Neural cell (in vitro differentiated cells): ENCODE results near the gene TMEM253. TPM values are rescaled to one million over a fixed set of nuclear protein-coding genes. Genes with fewer than 3 reads are reported as not detected.

ENCODE experiments used
- H2AFZ ChIP-seq: fragments of 200-600, 300-800 bp; sonication (generic), shearing (Covaris generic); 2 replicates; pipeline ENCODE4 v1.6.0; 2014; ENCODE audit warnings: low read depth, mild to moderate bottlenecking, antibody characterized with exemption, low read length, moderate library complexity
- H3F3A ChIP-seq: fragments of 200-600 bp; shearing (Covaris generic); 2 replicates; pipeline ENCODE4 v1.6.1; 2016; ENCODE audit warnings: mild to moderate bottlenecking, moderate library complexity, mixed read lengths, antibody characterized with exemption, low read length; ENCODE audit not compliant: insufficient read depth, poor library complexity, severe bottlenecking
- H3K27ac ChIP-seq: fragments of 200-600, 300-800 bp; sonication (generic), shearing (Covaris generic); 2 replicates; pipeline ENCODE4 v1.5.1; 2014; ENCODE audit warnings: mild to moderate bottlenecking, low read length, moderate library complexity
- H3K27me3 ChIP-seq: fragments of 300-800, 200-600 bp; sonication (generic), shearing (Covaris generic); 2 replicates; pipeline ENCODE4 v1.6.0; 2014; ENCODE audit warnings: mild to moderate bottlenecking, low read depth, low read length, moderate library complexity; ENCODE audit not compliant: insufficient read depth
- H3K36me3 ChIP-seq: fragments of 300-800, 200-600 bp; sonication (generic), shearing (Covaris generic); 2 replicates; pipeline ENCODE4 v1.5.1; 2014; ENCODE audit warnings: mild to moderate bottlenecking, antibody characterized with exemption, low read length, moderate library complexity; ENCODE audit not compliant: insufficient read depth
- H3K4me2 ChIP-seq: fragments of 300-800, 200-600 bp; sonication (generic), shearing (Covaris generic); 2 replicates; pipeline ENCODE4 v1.6.0; 2014; ENCODE audit warnings: mild to moderate bottlenecking, low read length
- H3K4me3 ChIP-seq: fragments of 300-800, 200-600 bp; sonication (generic), shearing (Covaris generic); 2 replicates; pipeline ENCODE4 v1.5.1; 2014; ENCODE audit warnings: mild to moderate bottlenecking, low read length, moderate library complexity
- H3K79me2 ChIP-seq: fragments of 200-600 bp; shearing (Covaris generic); replicated peaks from 2 replicates; pipeline ENCODE4 v1.6.0; 2014; ENCODE audit warnings: mild to moderate bottlenecking, low read length, moderate library complexity; ENCODE audit not compliant: insufficient read depth
- H3K9ac ChIP-seq: fragments of 300-800, 200-600 bp; sonication (generic), shearing (Covaris generic); 2 replicates; pipeline ENCODE4 v1.6.1; 2016; ENCODE audit warnings: mild to moderate bottlenecking, low read length, mixed read lengths
- H3K9me2 ChIP-seq: fragments of 200-600 bp; shearing (Covaris generic); 2 replicates; pipeline ENCODE4 v1.6.1; 2016; ENCODE audit warnings: mild to moderate bottlenecking, low read length, mixed read lengths; ENCODE audit not compliant: insufficient read depth
- H3K9me3 ChIP-seq: fragments of 200-600, 300-800 bp; sonication (generic), shearing (Covaris generic); 2 replicates; pipeline ENCODE4 v1.6.1; 2016; ENCODE audit warnings: mild to moderate bottlenecking, mixed run types, low read length, moderate library complexity, mixed read lengths
- H4K20me1 ChIP-seq: fragments of 200-600 bp; shearing (Covaris generic); 2 replicates; pipeline ENCODE4 v1.6.1; 2016; ENCODE audit warnings: mild to moderate bottlenecking, mixed run types; ENCODE audit not compliant: insufficient read depth
- CTCF ChIP-seq: fragments of 450-650 bp; IDR thresholded peaks from 2 replicates; pipeline ENCODE4 v1.5.1; 2014; ENCODE audit warnings: antibody characterized with exemption, mild to moderate bottlenecking, moderate library complexity; ENCODE audit not compliant: poor library complexity, severe bottlenecking
- EP300 ChIP-seq: fragments of 450-650 bp; conservative IDR thresholded peaks from 2 replicates; pipeline ENCODE4 v1.6.1; 2014; ENCODE audit warnings: antibody characterized with exemption, mild to moderate bottlenecking, moderate library complexity; ENCODE audit not compliant: poor library complexity, severe bottlenecking
- EZH2 ChIP-seq: fragments of 200-600, 300-800 bp; shearing (Covaris generic), sonication (generic); IDR thresholded peaks from 2 replicates; pipeline ENCODE4 v1.6.1; 2014; ENCODE audit warnings: antibody characterized with exemption, low read length, borderline replicate concordance, mild to moderate bottlenecking; ENCODE audit not compliant: insufficient read depth, poor library complexity, severe bottlenecking
- MXI1 ChIP-seq: fragments of 450-650 bp; conservative IDR thresholded peaks from 2 replicates; pipeline ENCODE4 v1.6.1; 2014; ENCODE audit warnings: antibody characterized with exemption, mild to moderate bottlenecking; ENCODE audit not compliant: poor library complexity, severe bottlenecking
- POLR2AphosphoS5 ChIP-seq: IDR thresholded peaks from 2 replicates; pipeline ENCODE4 v1.6.1; 2012
- RAD21 ChIP-seq: fragments of 450-650 bp; conservative IDR thresholded peaks from 2 replicates; pipeline ENCODE4 v1.6.1; 2014; ENCODE audit warnings: antibody characterized with exemption, mild to moderate bottlenecking, moderate library complexity
- REST ChIP-seq: IDR thresholded peaks from 2 replicates; pipeline ENCODE4 v1.6.1; 2012; ENCODE audit warnings: borderline replicate concordance
- SMC3 ChIP-seq: fragments of 450-650 bp; conservative IDR thresholded peaks from 2 replicates; pipeline ENCODE4 v1.6.1; 2014; ENCODE audit warnings: antibody characterized with exemption, mild to moderate bottlenecking, moderate library complexity; ENCODE audit not compliant: poor library complexity
- TAF1 ChIP-seq: IDR thresholded peaks from 2 replicates; pipeline ENCODE4 v1.6.1; 2012; ENCODE audit warnings: low read depth
- polyA plus RNA-seq: library from polyadenylated mRNA; depleted of rRNA; stranded (reverse); fragments of >200 nt; gene quantifications from 2 replicates; pipeline ENCODE4 v1.2.3, GENCODE V29; 2014

TMEM253 gene
- polyA plus RNA-seq, 1 donor from 2014 or later, result 0.26 TPM

DNA sequence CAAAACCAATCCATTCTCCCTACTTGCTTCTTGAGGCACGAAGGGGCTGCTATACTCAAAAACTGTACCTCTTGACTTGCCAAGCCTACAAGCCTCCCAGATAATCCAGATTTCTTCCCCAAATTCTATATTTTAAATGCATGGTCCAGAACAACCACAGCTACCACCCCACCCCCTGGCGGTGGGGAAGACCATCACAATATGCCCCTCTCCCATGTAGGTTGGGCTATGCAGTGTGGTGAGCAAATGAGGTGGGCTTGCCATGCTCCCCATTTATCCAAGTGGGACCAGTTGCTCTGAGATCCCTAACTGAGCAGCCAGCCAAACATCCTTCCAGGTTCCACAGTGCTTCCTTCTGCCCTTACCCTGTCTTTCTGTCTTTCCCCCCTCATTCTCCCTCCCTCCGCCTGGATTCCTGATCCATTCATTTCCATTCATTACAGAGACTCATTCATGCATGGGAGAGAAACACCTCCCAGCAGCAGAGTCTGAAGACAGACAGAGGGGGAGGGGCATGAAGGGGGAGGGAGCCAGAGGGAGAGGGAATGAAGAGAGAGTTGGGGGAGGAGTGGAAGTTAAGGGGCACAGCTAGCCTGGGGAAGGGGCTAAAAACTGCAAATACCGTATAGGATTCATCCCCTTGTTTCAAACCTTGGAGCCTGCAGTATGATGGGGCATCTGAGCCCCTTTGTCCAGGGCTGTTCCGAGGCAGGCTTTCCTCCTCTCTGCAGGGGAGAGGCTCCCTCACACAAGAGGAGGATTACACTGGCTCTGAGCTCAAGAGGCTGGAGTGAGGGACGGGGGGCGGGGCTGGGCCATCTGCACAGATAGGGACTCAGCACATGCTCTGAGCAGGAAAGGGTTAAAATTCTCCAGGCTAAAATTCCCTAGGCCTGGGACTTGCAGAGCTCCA is 6.8 kb upstream of the TMEM253 start:
- Histone ChIP-seq H3K79me2 (peaks cover 28% of the 10 kb centered on the region), H3K4me3 (peak overlapping the region; percentile 61), H3K36me3 (peaks cover 7% of the 10 kb centered on the region), H3K9me3 (no peaks in the 10 kb centered on the region), H4K20me1 (no peaks in the 10 kb centered on the region), H2AFZ (no peak overlapping the region), H3K27me3 (no peaks in the 10 kb centered on the region), H3F3A (peaks cover 6% of the 10 kb centered on the region), H3K9ac (peak overlapping the region; percentile 69), H3K4me2 (peak overlapping the region; percentile 66), H3K9me2 (no peaks in the 10 kb centered on the region), H3K27ac (peak overlapping the region; percentile 92)
- TF ChIP-seq CTCF, result peak; percentile 59
- TF ChIP-seq EZH2, result no peak
- TF ChIP-seq TAF1, result peak; percentile 57
- peak; percentile 37 for TF ChIP-seq SMC3
- TF ChIP-seq RAD21, result peak; percentile 25
- TF ChIP-seq MXI1, result no peak
- peak; percentile 52 for TF ChIP-seq POLR2AphosphoS5
- peak; percentile 28 for TF ChIP-seq REST
- peak; percentile 70 for TF ChIP-seq EP300

DNA sequence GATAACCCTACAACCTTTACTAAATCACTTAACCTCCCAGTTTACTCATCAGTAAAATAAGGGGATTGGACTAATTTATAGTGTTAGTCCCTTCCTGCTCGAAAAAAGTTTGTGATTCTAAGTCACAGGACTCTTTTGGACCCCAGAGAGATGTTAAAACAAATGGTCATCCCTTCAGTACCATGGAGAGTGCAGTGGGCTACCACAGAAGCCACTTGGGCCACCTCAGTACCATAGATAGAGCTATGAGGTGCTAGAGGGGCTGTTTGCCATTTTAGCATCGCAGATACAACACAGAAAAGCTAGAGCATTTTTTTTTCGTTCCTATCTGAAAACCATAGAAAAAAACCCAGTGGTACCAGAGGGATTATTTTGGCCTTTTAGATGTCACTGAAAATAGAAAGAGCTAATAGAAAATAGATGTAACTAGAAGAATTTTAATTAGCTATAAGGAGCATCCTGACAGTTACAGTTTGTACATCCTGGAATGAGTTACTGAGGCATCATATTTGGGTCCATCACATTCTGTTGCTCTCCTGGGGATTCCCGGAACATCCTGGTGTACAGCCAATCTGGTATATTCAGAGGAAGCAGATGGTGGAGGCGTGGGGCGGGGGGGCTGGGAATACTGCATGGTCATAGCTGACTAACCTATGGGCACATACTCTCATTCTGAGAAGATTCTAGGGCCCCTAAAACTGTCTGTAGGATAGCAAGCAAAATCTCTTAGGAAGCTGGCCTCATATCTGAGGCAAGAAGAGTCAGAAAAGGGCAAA is 5.2 kb upstream of the TMEM253 start:
- Histone ChIP-seq H3K79me2 (peaks cover 40% of the 10 kb centered on the region), H3K36me3 (peaks cover 7% of the 10 kb centered on the region), H3K4me3 (peak overlapping the region; percentile 77), H3F3A (peaks cover 6% of the 10 kb centered on the region), H3K9ac (peak overlapping the region; percentile 69), H3K27ac (peak overlapping the region; percentile 92), H3K4me2 (no peak overlapping the region), H3K9me2 (no peaks in the 10 kb centered on the region), H4K20me1 (no peaks in the 10 kb centered on the region), H3K9me3 (no peaks in the 10 kb centered on the region), H2AFZ (no peak overlapping the region), H3K27me3 (no peaks in the 10 kb centered on the region)
- TF ChIP-seq EZH2, result no peak
- TF ChIP-seq TAF1, result no peak
- TF ChIP-seq MXI1, result no peak
- TF ChIP-seq POLR2AphosphoS5, result no peak
- TF ChIP-seq SMC3, result no peak
- TF ChIP-seq REST, result no peak
- TF ChIP-seq EP300, result no peak
- TF ChIP-seq RAD21, result no peak
- no peak for TF ChIP-seq CTCF
